Testis (tissue), 2 donors: Measurements from ENCODE around the gene XYLB.

ENCODE experiments used
- CTCF ChIP-seq, 3 experiments: fragments of 450-650 bp in 2 of 3; fragments of 200-600 bp in 1 of 3; sonication (generic) in 1 of 3; IDR thresholded peaks; one replicate each; pipeline ENCODE4 v1.5.1; 2016 to 2019; ENCODE audit warnings: antibody characterized with exemption in 3 of 3, mild to moderate bottlenecking in 2 of 3, moderate library complexity in 1 of 3
- POLR2A ChIP-seq: fragments of 450-650 bp; IDR thresholded peaks from one replicate; pipeline ENCODE4 v1.6.1; 2017; ENCODE audit warnings: antibody characterized with exemption, mild to moderate bottlenecking, moderate library complexity

- TF ChIP-seq CTCF (IDR thresholded peaks at IDR 0.05) (no peak), POLR2A (no peak)
Measured at GRCh38 chr3:38337703-38338102, 8.9 kb upstream of the XYLB start.
